ENCODE data around the gene DSCAML1. TPM values are rescaled to one million over a fixed set of nuclear protein-coding genes. Genes with fewer than 3 reads are reported as not detected.

DSCAML1 gene
- total RNA-seq, 1 donor from 2014 or later: 0.16 TPM

DNA sequence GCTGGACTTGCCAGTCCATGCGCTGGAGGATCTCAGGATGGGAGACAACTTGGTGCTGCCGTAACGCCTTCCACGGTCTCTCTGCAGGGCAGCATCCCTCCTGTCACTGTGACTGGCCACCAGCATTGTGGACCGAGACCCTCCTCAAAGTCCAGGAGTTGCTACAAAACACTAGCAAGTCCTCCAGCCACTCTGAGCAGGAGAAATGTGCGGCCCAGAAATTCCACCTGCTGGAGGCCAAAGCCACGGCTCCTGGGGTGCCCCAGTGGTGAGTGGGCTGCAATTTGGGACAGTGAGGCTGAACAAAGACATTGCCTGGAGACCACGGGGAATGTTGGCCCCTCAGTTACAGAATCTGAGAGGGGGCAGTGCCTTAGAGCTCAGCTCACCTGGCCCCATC, 6.9 kb upstream of the DSCAML1 start:
- DNase-seq (ENCODE audit: low read depth): no peak
- no peak for TF ChIP-seq CTCF (IDR thresholded peaks at IDR 0.05; ENCODE audit: insufficient read depth, low read depth, low read length)
- TF ChIP-seq EZH2 (IDR thresholded peaks at IDR 0.05; ENCODE audit: insufficient read depth, low read length): no peak
- H3K9me3 Mint-ChIP-seq (ENCODE audit: unreplicated experiment): no peaks in the 10 kb centered on the region
- no peaks in the 10 kb centered on the region for H3K4me1 ChIP-seq (ENCODE audit: insufficient read depth, low read length)
- peaks cover 71% of the 10 kb centered on the region for H3K27me3 Mint-ChIP-seq (ENCODE audit: low read depth, unreplicated experiment)
- no peak overlapping the region for H3K27ac ChIP-seq (ENCODE audit: low read depth, low read length)
- no peaks in the 10 kb centered on the region for H4K20me1 ChIP-seq (ENCODE audit: insufficient read depth, low read length)
- H3K4me2 ChIP-seq (ENCODE audit: low read length): no peak overlapping the region
- H3K4me1 Mint-ChIP-seq (ENCODE audit: low read depth, unreplicated experiment): no peaks in the 10 kb centered on the region
- H3K4me3 Mint-ChIP-seq (ENCODE audit: unreplicated experiment): no peak overlapping the region
- H3K27ac Mint-ChIP-seq (ENCODE audit: unreplicated experiment): no peak overlapping the region
- no peak overlapping the region for H3K9ac ChIP-seq (ENCODE audit: low read length)
- no peaks in the 10 kb centered on the region for H3K9me3 ChIP-seq (ENCODE audit: insufficient read depth, low read depth, low read length)
- no peaks in the 10 kb centered on the region for H3K36me3 Mint-ChIP-seq (ENCODE audit: low read depth, unreplicated experiment)
- no peak overlapping the region for H3K4me3 ChIP-seq (ENCODE audit: insufficient read depth, low read depth, low read length)
- no peaks in the 10 kb centered on the region for H3K36me3 ChIP-seq (ENCODE audit: insufficient read depth, low read length)
- FAIRE-seq: no peak
- H3K79me2 ChIP-seq (ENCODE audit: insufficient read depth, low read length): no peaks in the 10 kb centered on the region
- peaks cover 38% of the 10 kb centered on the region for H3K27me3 ChIP-seq (ENCODE audit: insufficient read depth, low read length)
- H2AFZ ChIP-seq (ENCODE audit: low read depth, low read length): no peak overlapping the region

DNA sequence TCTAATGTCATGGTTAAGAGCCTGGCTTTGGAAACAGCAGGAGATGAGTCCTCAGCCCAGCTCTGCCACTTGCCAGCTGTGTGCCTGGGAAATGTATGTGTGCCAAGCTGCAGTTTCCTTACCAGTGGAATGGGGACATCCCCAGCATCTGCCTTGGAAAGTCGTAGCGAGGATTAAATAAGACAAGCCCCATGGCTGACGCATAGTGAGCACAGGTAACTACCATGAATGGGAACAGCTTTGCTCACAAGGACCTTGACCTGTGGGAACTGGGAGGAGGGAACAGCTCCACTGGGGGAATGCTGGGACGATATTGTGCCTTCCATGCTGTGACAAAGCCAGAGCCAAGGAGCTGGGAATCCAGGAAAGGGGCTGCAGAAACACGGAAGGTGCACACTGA, 2.6 kb upstream of the DSCAML1 start:
- H3K27ac Mint-ChIP-seq (ENCODE audit: unreplicated experiment): no peak overlapping the region
- Histone ChIP-seq H3K36me3 (ENCODE audit: insufficient read depth, low read length) (no peaks in the 10 kb centered on the region), H3K9ac (ENCODE audit: low read length) (no peak overlapping the region), H3K4me3 (ENCODE audit: insufficient read depth, low read depth, low read length) (no peak overlapping the region), H3K79me2 (ENCODE audit: insufficient read depth, low read length) (no peaks in the 10 kb centered on the region), H3K27me3 (ENCODE audit: insufficient read depth, low read length) (peaks cover 52% of the 10 kb centered on the region), H4K20me1 (ENCODE audit: insufficient read depth, low read length) (no peaks in the 10 kb centered on the region), H3K9me3 (ENCODE audit: insufficient read depth, low read depth, low read length) (no peaks in the 10 kb centered on the region), H2AFZ (ENCODE audit: low read depth, low read length) (no peak overlapping the region), H3K4me1 (ENCODE audit: insufficient read depth, low read length) (no peaks in the 10 kb centered on the region), H3K27ac (ENCODE audit: low read depth, low read length) (no peak overlapping the region), H3K4me2 (ENCODE audit: low read length) (no peak overlapping the region)
- DNase-seq (ENCODE audit: low read depth): no peak
- H3K36me3 Mint-ChIP-seq (ENCODE audit: low read depth, unreplicated experiment): no peaks in the 10 kb centered on the region
- no peaks in the 10 kb centered on the region for H3K4me1 Mint-ChIP-seq (ENCODE audit: low read depth, unreplicated experiment)
- TF ChIP-seq EZH2 (IDR thresholded peaks at IDR 0.05; ENCODE audit: insufficient read depth, low read length) (no peak), CTCF (IDR thresholded peaks at IDR 0.05; ENCODE audit: insufficient read depth, low read depth, low read length) (no peak)
- peaks cover 72% of the 10 kb centered on the region for H3K27me3 Mint-ChIP-seq (ENCODE audit: low read depth, unreplicated experiment)
- H3K9me3 Mint-ChIP-seq (ENCODE audit: unreplicated experiment): no peaks in the 10 kb centered on the region
- no peak for FAIRE-seq
- H3K4me3 Mint-ChIP-seq (ENCODE audit: unreplicated experiment): no peak overlapping the region

- Mint-ChIP-seq H3K36me3 (ENCODE audit: low read depth, unreplicated experiment) (no peaks in the 10 kb centered on the region), H3K27me3 (ENCODE audit: low read depth, unreplicated experiment) (peaks cover 81% of the 10 kb centered on the region), H3K27ac (ENCODE audit: unreplicated experiment) (no peak overlapping the region), H3K9me3 (ENCODE audit: unreplicated experiment) (no peaks in the 10 kb centered on the region), H3K4me3 (ENCODE audit: unreplicated experiment) (no peak overlapping the region), H3K4me1 (ENCODE audit: low read depth, unreplicated experiment) (no peaks in the 10 kb centered on the region)
- Histone ChIP-seq H3K36me3 (ENCODE audit: insufficient read depth, low read length) (no peaks in the 10 kb centered on the region), H3K27me3 (ENCODE audit: insufficient read depth, low read length) (peaks cover 58% of the 10 kb centered on the region), H3K79me2 (ENCODE audit: insufficient read depth, low read length) (no peaks in the 10 kb centered on the region), H3K4me3 (ENCODE audit: insufficient read depth, low read depth, low read length) (no peak overlapping the region), H3K4me2 (ENCODE audit: low read length) (no peak overlapping the region), H3K4me1 (ENCODE audit: insufficient read depth, low read length) (no peaks in the 10 kb centered on the region), H3K9me3 (ENCODE audit: insufficient read depth, low read depth, low read length) (no peaks in the 10 kb centered on the region), H4K20me1 (ENCODE audit: insufficient read depth, low read length) (no peaks in the 10 kb centered on the region), H3K9ac (ENCODE audit: low read length) (no peak overlapping the region), H2AFZ (ENCODE audit: low read depth, low read length) (no peak overlapping the region), H3K27ac (ENCODE audit: low read depth, low read length) (no peak overlapping the region)
- DNase-seq (ENCODE audit: low read depth) (no peak), FAIRE-seq (no peak)
- TF ChIP-seq EZH2 (IDR thresholded peaks at IDR 0.05; ENCODE audit: insufficient read depth, low read length) (peak; percentile 71), CTCF (IDR thresholded peaks at IDR 0.05; ENCODE audit: insufficient read depth, low read depth, low read length) (no peak)
Measured at GRCh38 chr11:117796456-117796871, 552 bp downstream of the DSCAML1 start.
